HepG2 (cell line): ENCODE data around the gene ZBTB9. TPM values are rescaled to one million over a fixed set of nuclear protein-coding genes. Genes with fewer than 3 reads are reported as not detected.

Experiments
- ATAC-seq: fragments of 200-7000 bp; cut with Tn5 transposase; 3 replicates; pipeline ENCODE4 v1.9.1; 2020; ENCODE audit warnings: mild to moderate bottlenecking, moderate library complexity
- BruUV-seq: library from RNA; stranded (reverse); fragments of 400-500 nt; replicated peaks from 2 replicates; lab custom pipeline; 2021; lab: Mats Ljungman, UMichigan
- CTCF ChIA-PET: fragments of 300-600 bp; formaldehyde crosslinking; extraction: SDS; loops from one replicate; lab custom pipeline; 2021; ENCODE audit warnings: low total read pairs, inconsistent platforms, low intra/inter-chr PET ratio; lab: Yijun Ruan, JAX
- POLR2A ChIA-PET: fragments of 350-600 bp; sonication (Branson Sonifier 250); formaldehyde crosslinking; loops from one replicate; lab custom pipeline; 2020; ENCODE audit warnings: antibody characterized with exemption, inconsistent platforms; lab: Yijun Ruan, JAX
- DNase-seq: peaks from one replicate; pipeline ENCODE4 v3.0.0-alpha.2; 2015; ENCODE audit warnings: low spot score
- FAIRE-seq: peaks from 3 replicates; lab custom pipeline; 2011; peaks lifted over from hg19 to GRCh38; lab: Jason Lieb, UNC
- H2AFZ ChIP-seq: one replicate; pipeline ENCODE4 v1.6.1; 2011; ENCODE audit warnings: low read length, inconsistent platforms
- H3K27ac ChIP-seq: fragments of 300-600 bp; 3 replicates; pipeline ENCODE4 v1.8.0; 2011; ENCODE audit warnings: mixed run types, mild to moderate bottlenecking, mixed read lengths, low read length, inconsistent platforms; ENCODE audit not compliant: insufficient read depth; ENCODE audit errors: extremely low read length
- H3K27me3 ChIP-seq, 2 experiments: fragments of 200-600 bp in 1 of 2; 2 replicates in 1 of 2; 3 replicates in 1 of 2; pipeline versions ENCODE4 v1.6.0 to v1.8.0; 2011; ENCODE audit warnings: low read length in 2 of 2, mild to moderate bottlenecking in 2 of 2, moderate library complexity in 2 of 2, inconsistent platforms in 1 of 2; ENCODE audit not compliant: insufficient read depth in 2 of 2, control insufficient read depth in 1 of 2
- H3K36me3 ChIP-seq, 2 experiments: fragments of 200-600 bp in 1 of 2; replicated peaks in 1 of 2; 2 replicates in 1 of 2; 3 replicates in 1 of 2; pipeline versions ENCODE4 v1.5.1 to v1.8.0; 2011; ENCODE audit warnings: low read length in 2 of 2, inconsistent platforms in 1 of 2; ENCODE audit not compliant: insufficient read depth in 2 of 2, control insufficient read depth in 1 of 2
- H3K4me1 ChIP-seq: 2 replicates; pipeline ENCODE4 v1.5.1; 2012; ENCODE audit warnings: low read length, inconsistent platforms; ENCODE audit not compliant: insufficient read depth
- H3K4me2 ChIP-seq: 2 replicates; pipeline ENCODE4 v1.6.0; 2011; ENCODE audit warnings: low read depth, low read length, inconsistent platforms
- H3K4me3 ChIP-seq, 3 experiments: fragments of 200-600 bp in 1 of 3; sonication (generic), shearing (Covaris generic) in 1 of 3; replicated peaks in 1 of 3; 2 replicates each; pipeline ENCODE4 v1.5.1; 2011 to 2016; ENCODE audit warnings: low read length in 3 of 3, inconsistent platforms in 2 of 3, low read depth in 2 of 3, mild to moderate bottlenecking in 2 of 3, control low read depth in 1 of 3, mixed read lengths in 1 of 3; ENCODE audit not compliant: insufficient read depth in 1 of 3
- H3K79me2 ChIP-seq: one replicate; pipeline ENCODE4 v1.6.1; 2011; ENCODE audit warnings: low read length, inconsistent platforms; ENCODE audit not compliant: insufficient read depth
- H3K9ac ChIP-seq: 2 replicates; pipeline ENCODE4 v1.6.0; 2011; ENCODE audit warnings: mild to moderate bottlenecking, low read depth, low read length, inconsistent platforms; ENCODE audit not compliant: insufficient read depth
- H3K9me3 ChIP-seq: 2 replicates; pipeline ENCODE4 v1.5.1; 2012; ENCODE audit warnings: mild to moderate bottlenecking, low read length
- H4K20me1 ChIP-seq: 2 replicates; pipeline ENCODE4 v1.6.0; 2011; ENCODE audit warnings: inconsistent platforms, mild to moderate bottlenecking, low read length, moderate library complexity; ENCODE audit not compliant: insufficient read depth
- CENPT ChIP-seq: sonication (generic); formaldehyde crosslinking; IDR thresholded peaks from 2 replicates; pipeline ENCODE4 v1.8.0; 2022; ENCODE audit warnings: low read depth, mild to moderate bottlenecking, moderate library complexity, missing genetic modification reagents
- GPN1 ChIP-seq: sonication (generic); formaldehyde crosslinking; IDR thresholded peaks from 2 replicates; pipeline ENCODE4 v1.5.1; 2020; ENCODE audit warnings: missing genetic modification reagents, borderline replicate concordance
- HMG20A ChIP-seq: IDR thresholded peaks from 2 replicates; pipeline ENCODE4 v1.6.1; 2016; ENCODE audit warnings: borderline replicate concordance
- HNRNPK ChIP-seq: fragments of 200-400 bp; formaldehyde crosslinking; IDR thresholded peaks from 2 replicates; pipeline ENCODE4 v1.6.1; 2018; ENCODE audit warnings: low read length, low read depth, moderate library complexity, mild to moderate bottlenecking; ENCODE audit not compliant: poor library complexity, severe bottlenecking
- JDP2 ChIP-seq: sonication (generic); formaldehyde crosslinking; IDR thresholded peaks from 2 replicates; pipeline ENCODE4 v1.8.1; 2022; ENCODE audit warnings: missing genetic modification reagents, borderline replicate concordance
- JUN ChIP-seq: sonication (generic); formaldehyde crosslinking; IDR thresholded peaks from 2 replicates; pipeline ENCODE4 v1.4.0; 2020; ENCODE audit warnings: mild to moderate bottlenecking, missing genetic modification reagents
- KLF6 ChIP-seq: IDR thresholded peaks from 2 replicates; pipeline ENCODE4 v1.8.0; 2016; ENCODE audit warnings: missing biosample characterization, missing genetic modification reagents
- MAFF ChIP-seq: IDR thresholded peaks from 2 replicates; pipeline ENCODE4 v1.6.1; 2011; ENCODE audit warnings: low read depth, low read length, improper control_type of control experiment
- MAFK ChIP-seq, 2 experiments: IDR thresholded peaks in 1 of 2; conservative IDR thresholded peaks in 1 of 2; 2 replicates each; pipeline ENCODE4 v1.6.1; 2011; ENCODE audit warnings: improper control_type of control experiment in 2 of 2, low read length in 2 of 2
- MTA1 ChIP-seq: sonication (generic); formaldehyde crosslinking; IDR thresholded peaks from 2 replicates; pipeline ENCODE4 v1.4.0; 2020; ENCODE audit warnings: missing genetic modification reagents, mild to moderate bottlenecking, borderline replicate concordance
- PHF21A ChIP-seq: sonication (generic); formaldehyde crosslinking; IDR thresholded peaks from 2 replicates; pipeline ENCODE4 v1.5.0; 2020; ENCODE audit warnings: mild to moderate bottlenecking, missing genetic modification reagents
- RBFOX2 ChIP-seq: fragments of 200-400 bp; formaldehyde crosslinking; IDR thresholded peaks from 2 replicates; pipeline ENCODE4 v1.6.1; 2017; ENCODE audit warnings: low read depth, mild to moderate bottlenecking, low read length
- TAF1 ChIP-seq: sonication (generic); formaldehyde crosslinking; IDR thresholded peaks from 2 replicates; pipeline ENCODE4 v1.4.0; 2020; ENCODE audit warnings: missing genetic modification reagents
- TEAD2 ChIP-seq: sonication (generic); formaldehyde crosslinking; IDR thresholded peaks from 2 replicates; pipeline ENCODE4 v1.9.0; 2021; ENCODE audit warnings: missing genetic modification reagents
- TIGD3 ChIP-seq: sonication (generic); formaldehyde crosslinking; IDR thresholded peaks from 2 replicates; pipeline ENCODE4 v1.5.1; 2020; ENCODE audit warnings: mild to moderate bottlenecking, missing genetic modification reagents, borderline replicate concordance
- ZFAT ChIP-seq: sonication (generic); formaldehyde crosslinking; conservative IDR thresholded peaks from 2 replicates; pipeline ENCODE4 v1.8.1; 2023; ENCODE audit warnings: missing genetic modification reagents, inconsistent platforms
- ZFX ChIP-seq: sonication (generic); formaldehyde crosslinking; IDR thresholded peaks from 2 replicates; pipeline ENCODE4 v1.4.0; 2020; ENCODE audit warnings: mild to moderate bottlenecking, low read depth, missing genetic modification reagents, moderate library complexity
- ZNF552 ChIP-seq: sonication (generic); formaldehyde crosslinking; IDR thresholded peaks from 2 replicates; pipeline ENCODE4 v1.9.0; 2022; ENCODE audit warnings: missing genetic modification reagents, mild to moderate bottlenecking, borderline replicate concordance
- WGBS: methylation state at CpG from one replicate; pipeline ENCODE4 v1.1.6; 2017; ENCODE audit warnings: low lambda C conversion rate; 5-methylcytosine and 5-hydroxymethylcytosine counted together
- in situ Hi-C: cut with HindIII; loops from 2 replicates; pipeline ENCODE4 v1.10.0; 2017; ENCODE audit warnings: low pct_unique_long_range_greater_than_20kb; ENCODE audit not compliant: extremely low pct_ligation_motif_present
- intact Hi-C: fragments of 100-400 bp; cut with micrococcal nuclease; formaldehyde crosslinking; loops from one replicate; pipeline ENCODE4 v1.10.0; 2022; ENCODE audit not compliant: unreplicated experiment
- polyA plus RNA-seq, 8 experiments: library from polyadenylated mRNA; depleted of rRNA in 3 of 8; stranded (reverse) in 7 of 8; unstranded in 1 of 8; fragments of >200 nt; fragmentation: Illumina TruSeq in 4 of 8; extraction: Trizol in 4 of 8; gene quantifications; 2 replicates each; pipeline versions ENCODE4 v1.2.1 to v1.2.3, GENCODE V29; 2011 to 2016; ENCODE audit warnings: low read depth in 4 of 8, missing spikeins in 1 of 8, mixed read lengths in 1 of 8; ENCODE audit not compliant: insufficient read depth in 1 of 8
- total RNA-seq, 5 experiments: library from RNA; depleted of rRNA; stranded (reverse); fragments of >200 nt; fragmentation: Illumina TruSeq; extraction: Trizol; gene quantifications; 2 replicates each; pipeline ENCODE4 v1.2.3, GENCODE V29; 2016; ENCODE audit warnings: low read depth in 1 of 5
- TF ChIP-seq, protein P1 (sequence below): sonication (generic); formaldehyde crosslinking; IDR thresholded peaks from 2 replicates; pipeline ENCODE4 v1.4.0; 2020; ENCODE audit warnings: missing genetic modification reagents
- TF ChIP-seq, protein P2 (sequence below): sonication (generic); formaldehyde crosslinking; IDR thresholded peaks from 2 replicates; pipeline ENCODE4 v1.4.0; 2020; ENCODE audit warnings: low read depth, mild to moderate bottlenecking, missing genetic modification reagents

ZBTB9 gene
- total and polyA plus RNA-seq, 2 of the 13 experiments (the other 11 are each of a cell fraction or from before 2014, with no cell fraction given): 5.3 to 9.2 TPM

- H3K27ac ChIP-seq: peak overlapping the region; percentile 82
- H3K9me3 ChIP-seq: no peaks in the 10 kb centered on the region
- 72% methylated on average over 12 of the region's 12 CpGs for WGBS
- FAIRE-seq (no peak), DNase-seq (no peak), ATAC-seq (no peak)
- no TSS peak for BruUV-seq
- intact Hi-C loops (no loop called here), in situ Hi-C loops (loop anchor here (10.0 to 25.0 kb wide), 2 partner anchors 129 to 212 kb away; partner anchors contain the start of genes B3GALT4, HSD17B8, PFDN6 and RGL2)
- CTCF ChIA-PET: no interaction called here
- peaks cover 51% of the 10 kb centered on the region for H3K4me1 ChIP-seq
- POLR2A ChIA-PET: interaction anchor here (0.6 to 2.8 kb wide), 2 partner anchors 20 to 26 kb away, joined by 4 to 8 read pairs; no protein-coding TSS in a partner anchor
- no peaks in the 10 kb centered on the region for H4K20me1 ChIP-seq
- peaks cover 17 to 32% of the 10 kb centered on the region in 2 experiments for H3K36me3 ChIP-seq
- H3K4me3 ChIP-seq: peak overlapping the region; percentile 68 to 96 (median 82)
- H3K9ac ChIP-seq: peak overlapping the region; percentile 85
- no peak overlapping the region for H2AFZ ChIP-seq
- H3K4me2 ChIP-seq: peak overlapping the region; percentile 96
- peaks cover 21% of the 10 kb centered on the region for H3K79me2 ChIP-seq
- peaks cover 0 to 6% of the 10 kb centered on the region in 2 experiments; a peak in 3 of 5 replicates for H3K27me3 ChIP-seq
- TF ChIP-seq HMG20A (no peak), TIGD3 (CRISPR knock-in tag) (no peak), ZFAT (CRISPR knock-in tag) (no peak), PHF21A (CRISPR knock-in tag) (no peak), GPN1 (CRISPR knock-in tag) (no peak), MAFK (conservative IDR thresholded peaks at IDR 0.05 in 1 of 2, IDR thresholded peaks at IDR 0.05 in 1 of 2; ENCODE audit: low read length in 2 of 2) (peak; percentile 75 to 80), MAFF (peak; percentile 51; the same call in 1 of the 2 replicates), HNRNPK (peak; percentile 44), ZNF552 (CRISPR knock-in tag) (no peak), MTA1 (no peak), TEAD2 (no peak), KLF6 (CRISPR knock-in tag) (no peak), JUN (CRISPR knock-in tag) (no peak), ZFX (CRISPR knock-in tag) (peak; percentile 28; the same call in 1 of the 2 replicates), RBFOX2 (0 out of 2 replicates have a peak, but pooled peaks have one; percentile 29), TAF1 (CRISPR knock-in tag) (no peak), CENPT (CRISPR knock-in tag) (no peak), JDP2 (no peak)
- TF ChIP-seq, protein P1, sequence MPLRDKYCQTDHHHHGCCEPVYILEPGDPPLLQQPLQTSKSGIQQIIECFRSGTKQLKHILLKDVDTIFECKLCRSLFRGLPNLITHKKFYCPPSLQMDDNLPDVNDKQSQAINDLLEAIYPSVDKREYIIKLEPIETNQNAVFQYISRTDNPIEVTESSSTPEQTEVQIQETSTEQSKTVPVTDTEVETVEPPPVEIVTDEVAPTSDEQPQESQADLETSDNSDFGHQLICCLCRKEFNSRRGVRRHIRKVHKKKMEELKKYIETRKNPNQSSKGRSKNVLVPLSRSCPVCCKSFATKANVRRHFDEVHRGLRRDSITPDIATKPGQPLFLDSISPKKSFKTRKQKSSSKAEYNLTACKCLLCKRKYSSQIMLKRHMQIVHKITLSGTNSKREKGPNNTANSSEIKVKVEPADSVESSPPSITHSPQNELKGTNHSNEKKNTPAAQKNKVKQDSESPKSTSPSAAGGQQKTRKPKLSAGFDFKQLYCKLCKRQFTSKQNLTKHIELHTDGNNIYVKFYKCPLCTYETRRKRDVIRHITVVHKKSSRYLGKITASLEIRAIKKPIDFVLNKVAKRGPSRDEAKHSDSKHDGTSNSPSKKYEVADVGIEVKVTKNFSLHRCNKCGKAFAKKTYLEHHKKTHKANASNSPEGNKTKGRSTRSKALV (CRISPR knock-in tag): no peak
- TF ChIP-seq, protein P2, sequence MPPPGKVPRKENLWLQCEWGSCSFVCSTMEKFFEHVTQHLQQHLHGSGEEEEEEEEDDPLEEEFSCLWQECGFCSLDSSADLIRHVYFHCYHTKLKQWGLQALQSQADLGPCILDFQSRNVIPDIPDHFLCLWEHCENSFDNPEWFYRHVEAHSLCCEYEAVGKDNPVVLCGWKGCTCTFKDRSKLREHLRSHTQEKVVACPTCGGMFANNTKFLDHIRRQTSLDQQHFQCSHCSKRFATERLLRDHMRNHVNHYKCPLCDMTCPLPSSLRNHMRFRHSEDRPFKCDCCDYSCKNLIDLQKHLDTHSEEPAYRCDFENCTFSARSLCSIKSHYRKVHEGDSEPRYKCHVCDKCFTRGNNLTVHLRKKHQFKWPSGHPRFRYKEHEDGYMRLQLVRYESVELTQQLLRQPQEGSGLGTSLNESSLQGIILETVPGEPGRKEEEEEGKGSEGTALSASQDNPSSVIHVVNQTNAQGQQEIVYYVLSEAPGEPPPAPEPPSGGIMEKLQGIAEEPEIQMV: no peak
These were observed 37.8 kb upstream of the ZBTB9 start for GRCh38 chr6:33416386-33417127.
